ENCODE results near the gene MYH16.
"Not testable (repeated sequence)": the region's sequence is repeated elsewhere in the genome, so short reads cannot be mapped to it uniquely, and the experiment has no call there.

The MYH16 gene

GRCh38 chr7:99355098-99355497, 82.5 kb downstream of the MYH16 start:
- H2BK5ac ChIP-seq (ENCODE audit: low read length): no peak overlapping the region
- no peak overlapping the region for H3K23ac ChIP-seq (ENCODE audit: low read depth, low read length, poor library complexity)
- DNase-seq (ENCODE audit: low spot score): no peak
- H3K4ac ChIP-seq (ENCODE audit: low read length): no peak overlapping the region
- no peak overlapping the region for H2AK5ac ChIP-seq (ENCODE audit: low read depth, low read length)
- no peak overlapping the region for H3K4me3 ChIP-seq (ENCODE audit: low read length in 2 of 2)
- no peak overlapping the region for H2BK120ac ChIP-seq (ENCODE audit: low read depth, low read length)
- H3K4me1 ChIP-seq (ENCODE audit: control insufficient read depth in 2 of 2, insufficient read depth in 1 of 2, low read depth in 1 of 2, low read length in 2 of 2): peaks cover 0 to 5% of the 10 kb centered on the region in 2 donors
- no peaks in the 10 kb centered on the region for H3K9me3 ChIP-seq (replicated peaks in 1 of 2; ENCODE audit: control insufficient read depth in 2 of 2, insufficient read depth in 1 of 2, low read depth in 1 of 2, low read length in 2 of 2)
- no peak overlapping the region for H3K14ac ChIP-seq (ENCODE audit: low read length)
- no CpG with 5 or more reads among the region's 7 CpGs for WGBS, 2 donors (ENCODE audit: extremely low coverage in 2 of 2, insufficient read length in 2 of 2, insufficient replicate concordance in 1 of 2)
- H4K91ac ChIP-seq (ENCODE audit: low read depth, low read length, poor library complexity): no peak overlapping the region
- no peak overlapping the region for H3K27ac ChIP-seq (replicated peaks; ENCODE audit: low read length)
- H2BK15ac ChIP-seq (ENCODE audit: low read length): no peak overlapping the region
- H3K4me2 ChIP-seq (ENCODE audit: insufficient read depth, low read length, poor library complexity, severe bottlenecking): no peak overlapping the region
- H3K27me3 ChIP-seq (ENCODE audit: control insufficient read depth in 3 of 3, insufficient read depth in 3 of 3, low read depth in 1 of 3, low read length in 3 of 3): no peaks in the 10 kb centered on the region
- H3K36me3 ChIP-seq (replicated peaks in 1 of 2; ENCODE audit: control insufficient read depth in 2 of 2, insufficient read depth in 2 of 2, low read length in 2 of 2): peaks cover 23 to 83% of the 10 kb centered on the region in 2 donors
- no peaks in the 10 kb centered on the region for H3K79me1 ChIP-seq (ENCODE audit: low read depth, low read length)
- no peak overlapping the region for H2BK12ac ChIP-seq (ENCODE audit: low read length)
- H2AFZ ChIP-seq (ENCODE audit: low read length): no peak overlapping the region
- no peak overlapping the region for H3K18ac ChIP-seq (ENCODE audit: low read length)
- H4K8ac ChIP-seq (ENCODE audit: low read depth, low read length): no peak overlapping the region
- H3K9ac ChIP-seq (ENCODE audit: low read depth, low read length, poor library complexity): no peak overlapping the region

- no peak overlapping the region for H3K4me2 ChIP-seq (ENCODE audit: insufficient read depth, low read length, poor library complexity, severe bottlenecking)
- H3K79me1 ChIP-seq (ENCODE audit: low read depth, low read length): no peaks in the 10 kb centered on the region
- H2AFZ ChIP-seq (ENCODE audit: low read length): no peak overlapping the region
- no peak overlapping the region for H2BK5ac ChIP-seq (ENCODE audit: low read length)
- peaks cover 0 to 5% of the 10 kb centered on the region in 2 donors for H3K4me1 ChIP-seq (ENCODE audit: control insufficient read depth in 2 of 2, insufficient read depth in 1 of 2, low read depth in 1 of 2, low read length in 2 of 2)
- no peak overlapping the region for H3K4me3 ChIP-seq (ENCODE audit: low read length in 2 of 2)
- H4K91ac ChIP-seq (ENCODE audit: low read depth, low read length, poor library complexity): no peak overlapping the region
- H3K18ac ChIP-seq (ENCODE audit: low read length): no peak overlapping the region
- no peak overlapping the region for H2BK12ac ChIP-seq (ENCODE audit: low read length)
- no peaks in the 10 kb centered on the region for H3K27me3 ChIP-seq (ENCODE audit: control insufficient read depth in 3 of 3, insufficient read depth in 3 of 3, low read depth in 1 of 3, low read length in 3 of 3)
- no peak overlapping the region for H3K14ac ChIP-seq (ENCODE audit: low read length)
- no peak overlapping the region for H2AK5ac ChIP-seq (ENCODE audit: low read depth, low read length)
- no CpG with 5 or more reads among the region's 16 CpGs for WGBS, 2 donors (ENCODE audit: extremely low coverage in 2 of 2, insufficient read length in 2 of 2, insufficient replicate concordance in 1 of 2)
- H4K8ac ChIP-seq (ENCODE audit: low read depth, low read length): no peak overlapping the region
- no peak overlapping the region for H2BK120ac ChIP-seq (ENCODE audit: low read depth, low read length)
- H3K23ac ChIP-seq (ENCODE audit: low read depth, low read length, poor library complexity): no peak overlapping the region
- H3K9ac ChIP-seq (ENCODE audit: low read depth, low read length, poor library complexity): no peak overlapping the region
- no peak overlapping the region for H3K27ac ChIP-seq (replicated peaks; ENCODE audit: low read length)
- H3K36me3 ChIP-seq (replicated peaks in 1 of 2; ENCODE audit: control insufficient read depth in 2 of 2, insufficient read depth in 2 of 2, low read length in 2 of 2): peaks cover 18 to 84% of the 10 kb centered on the region in 2 donors
- H3K9me3 ChIP-seq (replicated peaks in 1 of 2; ENCODE audit: control insufficient read depth in 2 of 2, insufficient read depth in 1 of 2, low read depth in 1 of 2, low read length in 2 of 2): no peaks in the 10 kb centered on the region
- H3K4ac ChIP-seq (ENCODE audit: low read length): no peak overlapping the region
- DNase-seq (ENCODE audit: low spot score): no peak
- no peak overlapping the region for H2BK15ac ChIP-seq (ENCODE audit: low read length)
These were observed 85.3 kb downstream of the MYH16 start for GRCh38 chr7:99357701-99358490.

- H3K23ac ChIP-seq (ENCODE audit: low read depth, low read length, poor library complexity); H2BK5ac ChIP-seq (ENCODE audit: low read length); H2BK120ac ChIP-seq (ENCODE audit: low read depth, low read length); H3K9ac ChIP-seq (ENCODE audit: low read depth, low read length, poor library complexity); H2AFZ ChIP-seq (ENCODE audit: low read length); DNase-seq (ENCODE audit: low spot score); H3K4me1 ChIP-seq (ENCODE audit: control insufficient read depth in 2 of 2, insufficient read depth in 1 of 2, low read depth in 1 of 2, low read length in 2 of 2); H2BK12ac ChIP-seq (ENCODE audit: low read length); H4K91ac ChIP-seq (ENCODE audit: low read depth, low read length, poor library complexity); H3K27ac ChIP-seq (replicated peaks; ENCODE audit: low read length); H3K27me3 ChIP-seq (ENCODE audit: control insufficient read depth in 3 of 3, insufficient read depth in 3 of 3, low read depth in 1 of 3, low read length in 3 of 3); H2AK5ac ChIP-seq (ENCODE audit: low read depth, low read length); H3K4me2 ChIP-seq (ENCODE audit: insufficient read depth, low read length, poor library complexity, severe bottlenecking); H3K14ac ChIP-seq (ENCODE audit: low read length); H2BK15ac ChIP-seq (ENCODE audit: low read length); H3K4ac ChIP-seq (ENCODE audit: low read length); H3K4me3 ChIP-seq (ENCODE audit: low read length in 2 of 2); H4K8ac ChIP-seq (ENCODE audit: low read depth, low read length); H3K9me3 ChIP-seq (replicated peaks in 1 of 2; ENCODE audit: control insufficient read depth in 2 of 2, insufficient read depth in 1 of 2, low read depth in 1 of 2, low read length in 2 of 2); H3K18ac ChIP-seq (ENCODE audit: low read length); H3K79me1 ChIP-seq (ENCODE audit: low read depth, low read length): not testable (repeated sequence)
- WGBS, 2 donors (ENCODE audit: extremely low coverage in 2 of 2, insufficient read length in 2 of 2, insufficient replicate concordance in 1 of 2): no CpG with 5 or more reads among the region's 15 CpGs
- H3K36me3 ChIP-seq (replicated peaks in 1 of 2; ENCODE audit: control insufficient read depth in 2 of 2, insufficient read depth in 2 of 2, low read length in 2 of 2): peaks cover 19 to 88% of the 10 kb centered on the region in 2 donors
These were observed 85.9 kb downstream of the MYH16 start for GRCh38 chr7:99358521-99358920.

- Histone ChIP-seq H2BK5ac (ENCODE audit: low read length) (no peak overlapping the region), H3K4ac (ENCODE audit: low read length) (no peak overlapping the region), H2BK12ac (ENCODE audit: low read length) (no peak overlapping the region), H3K9me3 (replicated peaks in 1 of 2; ENCODE audit: control insufficient read depth in 2 of 2, insufficient read depth in 1 of 2, low read depth in 1 of 2, low read length in 2 of 2) (no peaks in the 10 kb centered on the region), H4K8ac (ENCODE audit: low read depth, low read length) (no peak overlapping the region), H2BK15ac (ENCODE audit: low read length) (no peak overlapping the region), H3K18ac (ENCODE audit: low read length) (no peak overlapping the region), H3K23ac (ENCODE audit: low read depth, low read length, poor library complexity) (peak overlapping the region; percentile 34), H4K91ac (ENCODE audit: low read depth, low read length, poor library complexity) (no peak overlapping the region), H3K36me3 (replicated peaks in 1 of 2; ENCODE audit: control insufficient read depth in 2 of 2, insufficient read depth in 2 of 2, low read length in 2 of 2) (peaks cover 16 to 87% of the 10 kb centered on the region in 2 donors), H3K14ac (ENCODE audit: low read length) (no peak overlapping the region), H2AK5ac (ENCODE audit: low read depth, low read length) (no peak overlapping the region), H2AFZ (ENCODE audit: low read length) (no peak overlapping the region), H3K9ac (ENCODE audit: low read depth, low read length, poor library complexity) (no peak overlapping the region), H3K4me1 (ENCODE audit: control insufficient read depth in 2 of 2, insufficient read depth in 1 of 2, low read depth in 1 of 2, low read length in 2 of 2) (peaks cover 0 to 5% of the 10 kb centered on the region in 2 donors), H3K79me1 (ENCODE audit: low read depth, low read length) (no peaks in the 10 kb centered on the region), H3K4me3 (ENCODE audit: low read length in 2 of 2) (no peak overlapping the region), H3K4me2 (ENCODE audit: insufficient read depth, low read length, poor library complexity, severe bottlenecking) (no peak overlapping the region), H2BK120ac (ENCODE audit: low read depth, low read length) (no peak overlapping the region), H3K27ac (replicated peaks; ENCODE audit: low read length) (peak overlapping the region; percentile 4), H3K27me3 (ENCODE audit: control insufficient read depth in 3 of 3, insufficient read depth in 3 of 3, low read depth in 1 of 3, low read length in 3 of 3) (no peaks in the 10 kb centered on the region)
- no peak for DNase-seq (ENCODE audit: low spot score)
- WGBS, 2 donors (ENCODE audit: extremely low coverage in 2 of 2, insufficient read length in 2 of 2, insufficient replicate concordance in 1 of 2): no CpG with 5 or more reads among the region's 22 CpGs
These were observed 87.0 kb downstream of the MYH16 start for GRCh38 chr7:99359465-99360154.
